K562 (cell line): Measurements from ENCODE around the gene BMAL1. TPM values are rescaled to one million over a fixed set of nuclear protein-coding genes. Genes with fewer than 3 reads are reported as not detected.

ENCODE experiments used
- ATAC-seq: fragments of 200-7000 bp; cut with Tn5 transposase; 3 replicates; pipeline ENCODE4 v1.9.1; 2020; ENCODE audit warnings: moderate library complexity
- BruUV-seq: library from RNA; stranded (reverse); fragments of 400-500 nt; replicated peaks from 2 replicates; lab custom pipeline; 2021; lab: Mats Ljungman, UMichigan
- CTCF ChIA-PET: fragments of 300-600 bp; formaldehyde crosslinking; extraction: SDS; loops from one replicate; lab custom pipeline; 2021; ENCODE audit warnings: low intra/inter-chr PET ratio; lab: Yijun Ruan, JAX
- POLR2A ChIA-PET: fragments of 300-600, 350-650 bp; sonication (Branson Sonifier 250); formaldehyde crosslinking; extraction: SDS; loops from one replicate; lab custom pipeline; 2021; ENCODE audit warnings: antibody characterized with exemption, inconsistent platforms; lab: Yijun Ruan, JAX
- DNase-seq, 4 experiments: peaks; one replicate each; pipeline versions ENCODE4 v3.0.0 to v3.0.0-alpha.2; 2011 to 2018; ENCODE audit warnings: low spot score in 3 of 4, mixed read lengths in 3 of 4; ENCODE audit errors: extremely low read depth in 1 of 4
- FAIRE-seq: peaks from 2 replicates; lab custom pipeline; 2011; peaks lifted over from hg19 to GRCh38; lab: Jason Lieb, UNC
- H2AFZ ChIP-seq: 2 replicates; pipeline ENCODE4 v1.6.0; 2011; ENCODE audit warnings: low read depth, low read length, control low read depth, inconsistent platforms
- H3K27ac ChIP-seq: fragments of 200-600 bp; 3 replicates; pipeline ENCODE4 v1.8.0; 2011; ENCODE audit warnings: low read depth, mild to moderate bottlenecking, control low read depth, inconsistent platforms, low read length, moderate library complexity, mixed read lengths; ENCODE audit errors: extremely low read depth
- H3K27me3 ChIP-seq, 2 experiments: fragments of 300-600 bp in 1 of 2; 2 replicates in 1 of 2; 3 replicates in 1 of 2; pipeline versions ENCODE4 v1.6.0 to v1.8.0; 2011; ENCODE audit warnings: inconsistent platforms in 2 of 2, low read length in 2 of 2, mild to moderate bottlenecking in 1 of 2, mixed read lengths in 1 of 2, moderate library complexity in 1 of 2; ENCODE audit not compliant: control insufficient read depth in 2 of 2, insufficient read depth in 2 of 2
- H3K36me3 ChIP-seq: fragments of 300-600 bp; 3 replicates; pipeline ENCODE4 v1.8.0; 2011; ENCODE audit warnings: mild to moderate bottlenecking, low read length, inconsistent platforms; ENCODE audit not compliant: control insufficient read depth, insufficient read depth
- H3K4me1 ChIP-seq, 2 experiments: fragments of 200-600 bp in 1 of 2; replicated peaks in 1 of 2; 2 replicates in 1 of 2; 3 replicates in 1 of 2; pipeline versions ENCODE4 v1.5.1 to v1.8.0; 2011; ENCODE audit warnings: inconsistent platforms in 2 of 2, low read length in 2 of 2, mild to moderate bottlenecking in 1 of 2, mixed read lengths in 1 of 2, moderate library complexity in 1 of 2; ENCODE audit not compliant: control insufficient read depth in 2 of 2, insufficient read depth in 2 of 2
- H3K4me2 ChIP-seq: 2 replicates; pipeline ENCODE4 v1.6.1; 2011; ENCODE audit warnings: low read length, control low read depth, inconsistent platforms, mixed read lengths; ENCODE audit not compliant: insufficient read depth
- H3K4me3 ChIP-seq: fragments of 200-600 bp; sonication (generic), shearing (Covaris generic); 2 replicates; pipeline ENCODE4 v1.5.1; 2016; ENCODE audit warnings: control low read depth, inconsistent platforms
- H3K79me2 ChIP-seq: fragments of 200-600 bp; 3 replicates; pipeline ENCODE4 v1.8.0; 2011; ENCODE audit warnings: low read length, inconsistent platforms; ENCODE audit not compliant: control insufficient read depth, insufficient read depth
- H3K9ac ChIP-seq, 2 experiments: 2 replicates each; pipeline versions ENCODE4 v1.6.0 to v1.6.1; 2011; ENCODE audit warnings: low read depth in 2 of 2, low read length in 2 of 2, control low read depth in 1 of 2, inconsistent platforms in 1 of 2, mild to moderate bottlenecking in 1 of 2, mixed read lengths in 1 of 2; ENCODE audit not compliant: insufficient read depth in 1 of 2
- H3K9me1 ChIP-seq: one replicate; pipeline ENCODE4 v1.6.0; 2011; ENCODE audit warnings: inconsistent platforms, mild to moderate bottlenecking, low read length, moderate library complexity; ENCODE audit not compliant: control insufficient read depth, insufficient read depth
- H3K9me3 ChIP-seq: replicated peaks from 2 replicates; pipeline ENCODE4 v1.5.1; 2011; ENCODE audit warnings: low read depth, low read length, inconsistent platforms; ENCODE audit not compliant: control insufficient read depth, insufficient read depth
- H4K20me1 ChIP-seq: replicated peaks from 2 replicates; pipeline ENCODE4 v1.6.1; 2011; ENCODE audit warnings: low read length, inconsistent platforms, mixed read lengths; ENCODE audit not compliant: control insufficient read depth, insufficient read depth
- ATF6 ChIP-seq: sonication (generic); formaldehyde crosslinking; IDR thresholded peaks from 2 replicates; pipeline ENCODE4 v1.4.0; 2020; ENCODE audit warnings: mild to moderate bottlenecking, missing genetic modification reagents
- BCLAF1 ChIP-seq, 2 experiments: fragments of 450-650 bp in 1 of 2; IDR thresholded peaks; 2 replicates each; pipeline ENCODE4 v1.6.1; 2011 to 2017; ENCODE audit warnings: low read depth in 2 of 2, antibody characterized with exemption in 1 of 2, borderline replicate concordance in 1 of 2, low read length in 1 of 2, mild to moderate bottlenecking in 1 of 2, mixed read lengths in 1 of 2; ENCODE audit not compliant: control insufficient read depth in 1 of 2
- BRCA1 ChIP-seq, 2 experiments: fragments of 450-650 bp in 1 of 2; sonication (generic) in 1 of 2; formaldehyde crosslinking in 1 of 2; IDR thresholded peaks; 2 replicates each; pipeline versions ENCODE4 v1.5.0 to v1.6.1; 2017 to 2020; ENCODE audit warnings: mild to moderate bottlenecking in 1 of 2, missing genetic modification reagents in 1 of 2
- EHMT2 ChIP-seq: fragments of 450-650 bp; IDR thresholded peaks from 2 replicates; pipeline ENCODE4 v1.6.1; 2018; ENCODE audit warnings: antibody characterized with exemption
- GABPA ChIP-seq: fragments of 200-800 bp; sonication (Bioruptor generic); conservative IDR thresholded peaks from 2 replicates; pipeline ENCODE4 v1.6.1; 2016; ENCODE audit warnings: low read depth, missing genetic modification characterization, missing compliant biosample characterization
- HES1 ChIP-seq: fragments of 450-650 bp; IDR thresholded peaks from 2 replicates; pipeline ENCODE4 v1.6.1; 2016; ENCODE audit warnings: low read depth, mild to moderate bottlenecking, moderate library complexity
- HNRNPLL ChIP-seq: fragments of 200-400 bp; formaldehyde crosslinking; IDR thresholded peaks from 2 replicates; pipeline ENCODE4 v1.6.1; 2017; ENCODE audit warnings: low read length, low read depth, mild to moderate bottlenecking; ENCODE audit not compliant: poor library complexity, severe bottlenecking
- MTA1 ChIP-seq: fragments of 450-650 bp; IDR thresholded peaks from 2 replicates; pipeline ENCODE4 v1.6.1; 2017; ENCODE audit warnings: borderline replicate concordance
- NELFE ChIP-seq: IDR thresholded peaks from 2 replicates; pipeline ENCODE4 v1.6.1; 2011; ENCODE audit warnings: mild to moderate bottlenecking; ENCODE audit not compliant: insufficient read depth, insufficient read length
- ZNF445 ChIP-seq: fragments of 250-450 bp; sonication (Bioruptor Pico); IDR thresholded peaks from 2 replicates; pipeline ENCODE4 v1.4.0; 2020; ENCODE audit warnings: low read depth, mild to moderate bottlenecking, moderate library complexity
- ZNF511 ChIP-seq: sonication (generic); formaldehyde crosslinking; IDR thresholded peaks from 2 replicates; pipeline ENCODE4 v1.8.0; 2022; ENCODE audit warnings: mild to moderate bottlenecking, missing genetic modification reagents
- ZNF644 ChIP-seq: fragments of 200-800 bp; sonication (Bioruptor generic); IDR thresholded peaks from 2 replicates; pipeline ENCODE4 v1.6.1; 2016; ENCODE audit warnings: low read depth, missing genetic modification characterization, missing compliant biosample characterization
- WGBS: fragments of 100-300 bp; shearing (Covaris generic); methylation state at CpG from one replicate; pipeline ENCODE4 v1.1.6; 2016; ENCODE audit warnings: low coverage, mixed read lengths; ENCODE audit not compliant: insufficient coverage; ENCODE audit errors: missing lambda C conversion rate; 5-methylcytosine and 5-hydroxymethylcytosine counted together
- in situ Hi-C: fragments of 300-500 bp; cut with MboI; formaldehyde crosslinking; loops from 4 replicates; pipeline ENCODE4 v1.15.0; 2018; ENCODE audit warnings: inconsistent platforms, mixed read lengths
- intact Hi-C: fragments of 100-400 bp; cut with micrococcal nuclease; formaldehyde crosslinking; loops from 2 replicates; pipeline ENCODE4 v1.14.2; 2022
- polyA plus RNA-seq, 8 experiments: library from polyadenylated mRNA; depleted of rRNA in 4 of 8; stranded (reverse) in 5 of 8; unstranded in 3 of 8; fragments of >200 nt; fragmentation: Nextera tagmentation in 2 of 8; fragmentation: Illumina TruSeq in 1 of 8; extraction: Ambion mirVana in 2 of 8; extraction: Trizol in 1 of 8; gene quantifications; 2 replicates each; pipeline versions ENCODE4 v1.2.1 to v1.2.3, GENCODE V29; 2011 to 2014; ENCODE audit warnings: inconsistent platforms in 1 of 8, missing spikeins in 1 of 8
- total RNA-seq, 7 experiments: library from RNA; depleted of rRNA in 6 of 7; stranded (reverse); fragments of >200 nt in 6 of 7; fragmentation: Illumina TruSeq in 2 of 7; extraction: Trizol in 2 of 7; gene quantifications; 2 replicates each; pipeline versions ENCODE4 v1.2.1 to v1.2.3, GENCODE V29; 2011 to 2021; ENCODE audit warnings: low replicate concordance in 1 of 7

Gene BMAL1
- total and polyA plus RNA-seq, 9 of the 15 experiments (the other 6 are each of a cell fraction or from before 2014, with no cell fraction given) = 0.14 to 2.4 (median 0.64) TPM

- TF ChIP-seq BRCA1 (IDR thresholded peaks at IDR 0.05) (no peak), BRCA1 (CRISPR knock-in tag; IDR thresholded peaks at IDR 0.05) (no peak), GABPA (tag) (no peak), HNRNPLL (no peak), EHMT2 (no peak), ZNF445 (CRISPR knock-in tag) (no peak), MTA1 (no peak), ZNF511 (CRISPR knock-in tag) (no peak), ZNF644 (tag) (no peak)
Measured at GRCh38 chr11:13388741-13389140, 111.2 kb downstream of the BMAL1 start (continued).

GRCh38 chr11:13391217-13391616 is 113.6 kb downstream of the BMAL1 start:
- POLR2A ChIA-PET = no interaction called here
- H3K79me2 ChIP-seq = no peaks in the 10 kb centered on the region
- 100% methylated on average over 1 of the region's 1 CpG for WGBS
- no peaks in the 10 kb centered on the region for H3K9me3 ChIP-seq
- H3K9ac ChIP-seq = no peak overlapping the region
- H3K4me3 ChIP-seq = no peak overlapping the region
- no peak overlapping the region for H3K4me2 ChIP-seq
- no TSS peak for BruUV-seq
- no peaks in the 10 kb centered on the region for H4K20me1 ChIP-seq
- ATAC-seq (no peak), DNase-seq (no peak), FAIRE-seq (no peak)
- peaks cover 12% of the 10 kb centered on the region; the same call in 1 of the 3 replicates for H3K36me3 ChIP-seq
- H3K4me1 ChIP-seq = no peaks in the 10 kb centered on the region
- no peaks in the 10 kb centered on the region for H3K9me1 ChIP-seq
- H3K27me3 ChIP-seq = no peaks in the 10 kb centered on the region
- CTCF ChIA-PET = no interaction called here
- in situ Hi-C loops (no loop called here), intact Hi-C loops (no loop called here)
- H3K27ac ChIP-seq = no peak overlapping the region
- no peak overlapping the region for H2AFZ ChIP-seq
- no peak for TF ChIP-seq NELFE
- no peak for TF ChIP-seq ATF6 (CRISPR knock-in tag)
- TF ChIP-seq HES1 = no peak
- TF ChIP-seq BCLAF1 (IDR thresholded peaks at IDR 0.05; ENCODE audit: borderline replicate concordance in 1 of 2, control insufficient read depth in 1 of 2, low read depth in 2 of 2, low read length in 1 of 2) = no peak
